MM.1S (cell line): ENCODE data around the gene EPM2A.

ENCODE experiments used
- DNase-seq: peaks from one replicate; pipeline ENCODE4 v3.0.0-alpha.2; 2015
- H2AFZ ChIP-seq: fragments of 300-600 bp; sonication (generic); 2 replicates; pipeline ENCODE4 v1.6.0; 2016; ENCODE audit warnings: antibody characterized with exemption, low read length
- H3F3A ChIP-seq: fragments of 300-600 bp; sonication (generic); 2 replicates; pipeline ENCODE4 v1.6.1; 2016; ENCODE audit warnings: mild to moderate bottlenecking, antibody characterized with exemption, low read length, moderate library complexity, mixed read lengths; ENCODE audit not compliant: insufficient read depth
- H3K27ac ChIP-seq: fragments of 300-600 bp; sonication (generic); 2 replicates; pipeline ENCODE4 v1.5.1; 2016; ENCODE audit warnings: mild to moderate bottlenecking, low read length
- H3K27me3 ChIP-seq: fragments of 300-600 bp; sonication (generic); replicated peaks from 2 replicates; pipeline ENCODE4 v1.6.0; 2016; ENCODE audit warnings: low read length; ENCODE audit not compliant: insufficient read depth
- H3K36me3 ChIP-seq: fragments of 300-600 bp; sonication (generic); replicated peaks from 2 replicates; pipeline ENCODE4 v1.6.1; 2016; ENCODE audit warnings: mild to moderate bottlenecking, low read length, mixed read lengths; ENCODE audit not compliant: insufficient read depth
- H3K4me1 ChIP-seq: fragments of 300-600 bp; sonication (generic); 2 replicates; pipeline ENCODE4 v1.6.1; 2016; ENCODE audit warnings: low read length, mixed read lengths
- H3K4me2 ChIP-seq: fragments of 300-600 bp; sonication (generic); 2 replicates; pipeline ENCODE4 v1.6.0; 2016; ENCODE audit warnings: low read depth, low read length
- H3K4me3 ChIP-seq: fragments of 300-600 bp; sonication (generic); 2 replicates; pipeline ENCODE4 v1.5.1; 2016; ENCODE audit warnings: low read length, mixed read lengths
- H3K79me2 ChIP-seq: fragments of 300-600 bp; sonication (generic); 2 replicates; pipeline ENCODE4 v1.6.1; 2016; ENCODE audit warnings: mixed run types, low read length, mixed read lengths
- H3K9ac ChIP-seq: fragments of 300-600 bp; sonication (generic); 2 replicates; pipeline ENCODE4 v1.6.1; 2016; ENCODE audit warnings: low read length, mixed read lengths
- H3K9me2 ChIP-seq: fragments of 300-600 bp; sonication (generic); replicated peaks from 2 replicates; pipeline ENCODE4 v1.6.1; 2016; ENCODE audit warnings: mild to moderate bottlenecking, low read length, mixed read lengths; ENCODE audit not compliant: insufficient read depth
- H3K9me3 ChIP-seq: fragments of 300-600 bp; sonication (generic); replicated peaks from 2 replicates; pipeline ENCODE4 v1.6.1; 2016; ENCODE audit warnings: mild to moderate bottlenecking, low read length, mixed read lengths; ENCODE audit not compliant: insufficient read depth
- H4K20me1 ChIP-seq: fragments of 300-600 bp; sonication (generic); 2 replicates; pipeline ENCODE4 v1.6.1; 2016; ENCODE audit warnings: mild to moderate bottlenecking, low read length, moderate library complexity, mixed read lengths; ENCODE audit not compliant: insufficient read depth
- CTCF ChIP-seq: fragments of 300-600 bp; sonication (generic); IDR thresholded peaks from 2 replicates; pipeline ENCODE4 v1.5.1; 2016; ENCODE audit warnings: antibody characterized with exemption, low read length, mixed read lengths
- EZH2 ChIP-seq: fragments of 300-600 bp; sonication (generic); optimal IDR thresholded peaks from 2 replicates; pipeline ENCODE3; 2017; ENCODE audit warnings: low read depth, mild to moderate bottlenecking, antibody characterized with exemption, low read length, mixed read lengths
- EZH2phosphoT487 ChIP-seq: fragments of 300-600 bp; sonication (generic); IDR thresholded peaks from 2 replicates; pipeline ENCODE4 v1.6.1; 2018; ENCODE audit warnings: antibody characterized with exemption, low read length

EPM2A gene

GRCh38 chr6:145647602-145648001 lies 87.7 kb downstream of the EPM2A start:
- no peak overlapping the region for H3K4me2 ChIP-seq
- H4K20me1 ChIP-seq = no peaks in the 10 kb centered on the region
- H2AFZ ChIP-seq = no peak overlapping the region
- H3K9me3 ChIP-seq = no peaks in the 10 kb centered on the region
- no peak for DNase-seq
- no peak overlapping the region for H3K27ac ChIP-seq
- no peaks in the 10 kb centered on the region for H3K9me2 ChIP-seq
- H3K9ac ChIP-seq = no peak overlapping the region
- no peaks in the 10 kb centered on the region for H3F3A ChIP-seq
- H3K4me1 ChIP-seq = no peaks in the 10 kb centered on the region
- H3K4me3 ChIP-seq = no peak overlapping the region
- no peaks in the 10 kb centered on the region for H3K36me3 ChIP-seq
- no peaks in the 10 kb centered on the region for H3K79me2 ChIP-seq
- TF ChIP-seq EZH2 (no peak), CTCF (no peak), EZH2phosphoT487 (no peak)
- H3K27me3 ChIP-seq = no peaks in the 10 kb centered on the region

- no peaks in the 10 kb centered on the region for H3K9me3 ChIP-seq
- no peak for DNase-seq
- no peaks in the 10 kb centered on the region for H3K4me1 ChIP-seq
- no peak overlapping the region for H3K4me3 ChIP-seq
- no peaks in the 10 kb centered on the region for H3K79me2 ChIP-seq
- no peaks in the 10 kb centered on the region for H3F3A ChIP-seq
- no peaks in the 10 kb centered on the region for H4K20me1 ChIP-seq
- H3K9me2 ChIP-seq = no peaks in the 10 kb centered on the region
- H3K9ac ChIP-seq = no peak overlapping the region
- H3K27me3 ChIP-seq = no peaks in the 10 kb centered on the region
- TF ChIP-seq CTCF (no peak), EZH2phosphoT487 (no peak), EZH2 (no peak)
- H2AFZ ChIP-seq = no peak overlapping the region
- H3K4me2 ChIP-seq = no peak overlapping the region
- no peaks in the 10 kb centered on the region for H3K36me3 ChIP-seq
- no peak overlapping the region for H3K27ac ChIP-seq
Measured at GRCh38 chr6:145643760-145644159, 91.6 kb downstream of the EPM2A start.

- DNase-seq = peak; percentile 51
- Histone ChIP-seq H3K27ac (no peak overlapping the region), H3K27me3 (no peaks in the 10 kb centered on the region), H3K36me3 (no peaks in the 10 kb centered on the region), H3K9ac (no peak overlapping the region), H3K9me3 (no peaks in the 10 kb centered on the region), H3K9me2 (no peaks in the 10 kb centered on the region), H3K4me3 (no peak overlapping the region), H2AFZ (no peak overlapping the region), H4K20me1 (no peaks in the 10 kb centered on the region), H3K79me2 (no peaks in the 10 kb centered on the region), H3K4me1 (no peaks in the 10 kb centered on the region), H3K4me2 (no peak overlapping the region), H3F3A (no peaks in the 10 kb centered on the region)
- peak; percentile 57 for TF ChIP-seq CTCF
- TF ChIP-seq EZH2phosphoT487 = no peak
Measured at GRCh38 chr6:145633981-145634627, 101.2 kb downstream of the EPM2A start.
